ENCODE data around the gene LRMDA.

DNA sequence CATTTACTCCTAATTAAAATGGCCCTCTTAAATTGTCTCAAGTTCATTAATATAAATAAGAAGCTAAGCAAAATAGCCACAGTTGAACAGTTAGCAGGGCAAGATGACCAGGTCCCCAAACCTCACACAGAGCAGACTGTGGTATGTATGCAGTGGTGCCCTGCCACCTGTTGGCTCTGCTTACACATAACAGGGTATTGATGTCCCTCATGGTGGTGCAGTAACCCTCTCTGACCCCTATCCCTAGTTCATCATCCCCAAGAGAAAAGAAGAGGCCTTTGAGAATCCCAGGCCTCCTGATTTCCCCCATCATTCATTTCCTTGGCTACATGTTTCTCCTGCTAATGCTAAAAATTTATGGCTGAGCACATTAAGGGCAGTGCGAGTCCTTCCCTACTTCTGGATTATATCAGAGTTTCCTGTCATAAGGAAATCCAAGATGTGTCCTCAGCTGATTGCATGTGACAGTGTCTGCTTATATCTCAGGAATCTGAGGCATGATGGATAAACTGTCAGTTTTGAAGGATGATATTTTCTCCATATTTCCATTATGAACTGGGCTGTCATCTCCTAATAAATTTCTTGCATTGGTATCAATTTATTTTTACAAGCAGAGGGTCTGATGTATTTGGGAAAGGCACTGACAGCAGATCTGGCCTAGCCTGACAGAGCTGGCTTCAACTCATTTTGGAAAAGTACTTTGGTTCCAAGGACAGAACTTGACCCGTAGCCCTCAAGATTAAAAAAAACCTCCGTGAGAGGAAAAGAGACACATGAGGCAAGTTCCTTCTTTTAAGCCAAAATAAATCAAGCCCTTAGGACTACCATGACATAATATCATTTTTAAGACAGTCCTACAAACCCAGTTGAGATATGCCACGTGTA lies 880.6 kb downstream of the LRMDA start:
- TF ChIP-seq, protein P1, sequence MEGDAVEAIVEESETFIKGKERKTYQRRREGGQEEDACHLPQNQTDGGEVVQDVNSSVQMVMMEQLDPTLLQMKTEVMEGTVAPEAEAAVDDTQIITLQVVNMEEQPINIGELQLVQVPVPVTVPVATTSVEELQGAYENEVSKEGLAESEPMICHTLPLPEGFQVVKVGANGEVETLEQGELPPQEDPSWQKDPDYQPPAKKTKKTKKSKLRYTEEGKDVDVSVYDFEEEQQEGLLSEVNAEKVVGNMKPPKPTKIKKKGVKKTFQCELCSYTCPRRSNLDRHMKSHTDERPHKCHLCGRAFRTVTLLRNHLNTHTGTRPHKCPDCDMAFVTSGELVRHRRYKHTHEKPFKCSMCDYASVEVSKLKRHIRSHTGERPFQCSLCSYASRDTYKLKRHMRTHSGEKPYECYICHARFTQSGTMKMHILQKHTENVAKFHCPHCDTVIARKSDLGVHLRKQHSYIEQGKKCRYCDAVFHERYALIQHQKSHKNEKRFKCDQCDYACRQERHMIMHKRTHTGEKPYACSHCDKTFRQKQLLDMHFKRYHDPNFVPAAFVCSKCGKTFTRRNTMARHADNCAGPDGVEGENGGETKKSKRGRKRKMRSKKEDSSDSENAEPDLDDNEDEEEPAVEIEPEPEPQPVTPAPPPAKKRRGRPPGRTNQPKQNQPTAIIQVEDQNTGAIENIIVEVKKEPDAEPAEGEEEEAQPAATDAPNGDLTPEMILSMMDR (IDR thresholded peaks at IDR 0.05), result peak in 4 of 5 experiments; percentile 26 to 39 (median 32)
- TF ChIP-seq POLR2A (IDR thresholded peaks at IDR 0.05), result no peak

Measured in transverse colon (tissue), 3 donors.